Erythroblast (primary cell): ENCODE results near the gene VSTM1.
"Not testable (repeated sequence)": the region's sequence is repeated elsewhere in the genome, so short reads cannot be mapped to it uniquely, and the experiment has no call there.

Experiments
- DNase-seq, 2 experiments: peaks; one replicate each; lab custom pipeline; 2025; lab: John Stamatoyannopoulos, UW
- GATA1 ChIP-seq: IDR thresholded peaks from 2 replicates; pipeline ENCODE4 v1.6.1; 2011; ENCODE audit warnings: low read depth, mild to moderate bottlenecking, control low read depth, low read length, moderate library complexity
- POLR2A ChIP-seq: IDR thresholded peaks from 2 replicates; pipeline ENCODE4 v1.6.1; 2011; ENCODE audit warnings: mild to moderate bottlenecking, low read length

Gene VSTM1

GRCh38 chr19:54095136-54095858 is 31.6 kb upstream of the VSTM1 start:
- TF ChIP-seq GATA1 (no peak), POLR2A (no peak)
- DNase-seq = no peak

- no peak for DNase-seq
- no peak for TF ChIP-seq GATA1
- no peak for TF ChIP-seq POLR2A
Observed at GRCh38 chr19:54094426-54095000, 30.8 kb upstream of the VSTM1 start.

DNA sequence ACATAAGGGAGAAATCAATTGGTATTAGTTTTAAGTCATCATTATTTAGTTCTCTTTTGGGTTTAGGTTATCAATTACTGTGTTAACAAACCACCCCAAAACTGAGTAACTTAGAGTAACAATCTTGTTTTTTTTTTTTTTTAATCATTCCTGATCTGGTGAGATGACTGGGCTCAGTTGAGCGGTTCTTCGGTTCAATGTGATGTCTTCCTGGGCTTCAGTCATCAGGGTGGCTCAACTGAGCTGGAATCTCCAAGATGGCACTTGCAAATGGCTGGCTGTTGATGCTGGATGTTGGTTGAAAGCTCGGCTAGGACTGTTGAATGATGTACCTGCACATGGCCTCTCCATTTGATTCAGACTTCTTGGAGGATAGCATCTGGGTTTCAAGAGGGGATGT is 20.7 kb upstream of the VSTM1 start:
- TF ChIP-seq GATA1 = no peak
- TF ChIP-seq POLR2A = no peak
- no peak for DNase-seq

- TF ChIP-seq POLR2A = no peak
- TF ChIP-seq GATA1 = no peak
- DNase-seq = no peak
Observed at GRCh38 chr19:54081032-54081431, 17.3 kb upstream of the VSTM1 start, which contains the start of gene TARM1. Gene TARM1 (minus strand): TSS chr19:54081365. CDS start chr19:54081340, 25 bp downstream.

DNA sequence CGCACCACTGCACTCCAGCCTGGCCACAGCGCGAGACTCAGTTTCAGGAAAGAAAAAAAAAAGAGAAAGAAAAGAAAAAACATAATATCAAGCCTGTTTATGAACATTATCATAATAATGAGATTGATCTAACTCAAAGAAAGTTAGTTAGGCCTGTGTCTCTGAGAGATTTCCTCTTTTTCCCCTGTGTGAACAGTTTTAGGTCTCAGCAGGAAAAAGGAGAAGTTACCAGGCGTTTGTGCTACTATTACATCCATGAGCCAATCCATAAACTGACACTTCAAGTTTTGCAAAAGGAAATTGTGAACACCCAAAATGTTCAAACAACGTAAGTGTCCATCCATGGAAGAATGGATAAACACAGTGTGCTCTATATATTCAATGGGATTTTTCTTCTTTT is 13.6 kb upstream of the VSTM1 start:
- TF ChIP-seq POLR2A (no peak), GATA1 (no peak)
- no peak for DNase-seq

DNA sequence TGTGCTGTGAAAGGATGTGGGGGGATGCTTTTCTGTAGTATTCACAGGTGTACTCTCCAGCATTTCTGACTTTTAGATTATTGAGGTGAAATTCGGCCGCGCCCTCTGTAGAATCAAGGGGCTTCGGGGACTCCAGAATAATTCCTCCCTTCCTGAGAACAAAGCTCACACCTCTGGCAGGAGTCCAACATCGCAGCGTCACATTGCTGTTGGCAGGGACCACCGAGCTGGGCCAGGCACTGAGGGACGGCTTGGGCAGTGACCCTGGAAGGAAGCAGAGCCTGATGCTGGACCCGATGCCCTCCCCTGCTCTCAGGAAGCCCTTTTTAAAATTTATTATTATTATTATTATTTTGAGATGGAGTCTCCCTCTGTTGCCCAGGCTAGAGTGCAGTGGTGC is 11.2 kb upstream of the VSTM1 start:
- DNase-seq = no peak
- TF ChIP-seq POLR2A = no peak
- no peak for TF ChIP-seq GATA1

- DNase-seq = no peak
- no peak for TF ChIP-seq POLR2A
- TF ChIP-seq GATA1 = no peak
Observed at GRCh38 chr19:54073829-54074228, 10.1 kb upstream of the VSTM1 start.

DNA sequence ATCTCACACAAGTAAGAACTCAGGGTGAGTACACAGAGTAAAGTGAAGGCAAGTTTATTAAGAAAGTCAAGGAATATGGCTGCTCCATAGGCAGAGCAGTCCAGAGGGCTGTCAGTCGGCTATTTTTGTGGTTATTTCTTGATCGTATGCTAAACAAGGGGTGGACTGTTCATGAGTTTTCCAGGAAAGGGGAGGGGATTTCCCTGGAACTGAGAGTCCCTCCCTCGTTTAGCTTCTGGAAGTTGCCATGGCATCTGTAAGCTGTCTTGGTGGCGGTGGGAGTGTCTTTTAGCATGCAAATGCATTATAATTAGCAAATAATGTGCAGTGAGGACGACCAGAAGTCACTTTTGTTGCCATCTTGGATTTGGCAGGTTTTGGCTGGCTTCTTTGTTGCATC is 5.8 kb upstream of the VSTM1 start:
- no peak for DNase-seq
- TF ChIP-seq POLR2A (no peak), GATA1 (no peak)

DNA sequence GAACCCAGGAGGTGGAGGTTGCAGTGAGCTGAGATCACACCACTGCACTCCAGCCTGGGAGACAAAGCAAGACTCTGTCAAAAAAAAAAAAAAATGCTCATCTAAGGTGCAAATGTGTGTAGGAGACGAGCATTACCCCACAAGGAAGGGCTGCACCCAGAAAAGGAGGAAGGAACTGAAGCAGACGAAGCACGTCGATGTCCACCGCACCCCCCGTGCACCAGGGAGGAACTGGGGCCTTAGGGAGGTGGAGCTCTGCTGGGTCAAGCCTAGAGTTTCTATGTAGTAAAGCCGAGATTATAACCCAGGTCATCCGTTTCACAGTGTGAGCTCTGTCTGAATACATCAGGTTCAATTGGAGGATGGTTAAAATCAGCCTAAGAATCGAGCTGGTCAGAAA is 1.1 kb downstream of the VSTM1 start:
- no peak for DNase-seq
- TF ChIP-seq POLR2A (no peak), GATA1 (no peak)

GRCh38 chr19:54047616-54048015 is 16.1 kb downstream of the VSTM1 start:
- TF ChIP-seq POLR2A (no peak), GATA1 (no peak)
- no peak for DNase-seq

- DNase-seq = no peak
- TF ChIP-seq POLR2A (no peak), GATA1 (no peak)
Observed at GRCh38 chr19:54045771-54046170, 17.9 kb downstream of the VSTM1 start.

DNA sequence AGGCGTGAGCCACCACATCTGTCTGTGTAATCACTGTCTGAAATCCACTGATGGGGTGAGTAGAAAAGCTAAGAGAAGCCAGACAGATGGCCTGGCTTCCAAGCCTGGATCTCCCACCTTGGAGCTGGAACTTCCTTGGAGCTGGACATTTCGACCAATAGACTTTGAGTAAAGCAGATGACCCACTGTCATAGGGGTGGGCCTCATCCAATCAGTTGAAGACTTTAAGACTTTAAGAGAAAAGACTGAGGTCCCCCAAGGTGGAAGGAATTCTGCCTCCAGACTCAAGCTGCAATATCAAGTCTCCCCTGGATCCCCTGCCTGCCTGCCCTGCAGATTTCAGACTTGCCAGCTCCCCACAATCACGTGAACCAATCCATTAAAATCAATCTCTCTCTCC is 20.7 kb downstream of the VSTM1 start:
- no peak for TF ChIP-seq GATA1
- TF ChIP-seq POLR2A = no peak

GRCh38 chr19:54041969-54042606 is 21.6 kb downstream of the VSTM1 start:
- TF ChIP-seq POLR2A (no peak), GATA1 (no peak)
- DNase-seq = no peak

More for the DNA sequence above, 20.7 kb downstream of the VSTM1 start:
- no peak for DNase-seq

GRCh38 chr19:54040003-54040402 is 23.7 kb downstream of the VSTM1 start:
- no peak for TF ChIP-seq POLR2A
- DNase-seq = no peak

DNA sequence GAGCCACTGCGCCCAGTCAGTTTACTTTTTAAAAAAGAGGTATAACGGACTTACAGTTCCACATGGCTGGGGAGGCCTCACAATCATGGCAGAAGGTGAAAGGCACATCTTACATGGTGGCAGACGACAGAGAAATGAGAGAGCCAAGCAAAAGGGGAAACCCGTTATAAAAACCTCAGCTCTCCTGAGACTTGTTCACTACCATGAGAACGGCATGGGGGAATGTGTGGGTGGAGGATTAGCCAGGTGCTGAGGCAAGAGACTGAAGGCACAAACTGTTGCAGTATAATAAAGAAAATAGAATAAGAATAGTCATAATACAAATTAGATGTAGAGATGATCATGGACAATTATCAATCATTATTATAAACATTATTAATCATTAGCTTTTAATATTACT is 27.2 kb downstream of the VSTM1 start:
- not testable (repeated sequence) for DNase-seq
